ENCODE results near the gene COPZ1.

The COPZ1 gene

GRCh38 chr12:54398995-54399793 is 74.3 kb downstream of the COPZ1 start:
- peak; percentile 92 for DNase-seq

- DNase-seq: no peak
Measured at GRCh38 chr12:54401119-54401518, 76.2 kb downstream of the COPZ1 start.
